ENCODE measurements around the gene TMEM272.

The TMEM272 gene, protein sequence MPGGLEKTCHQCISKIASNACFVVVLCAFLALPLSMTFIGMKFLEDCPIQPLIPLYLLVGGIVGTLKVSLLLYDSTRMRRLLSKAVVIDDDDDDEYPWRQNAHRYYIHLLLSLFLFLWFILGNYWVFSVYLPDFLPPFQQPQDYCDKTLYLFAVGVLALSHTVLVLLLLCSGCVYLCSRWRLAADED

DNA sequence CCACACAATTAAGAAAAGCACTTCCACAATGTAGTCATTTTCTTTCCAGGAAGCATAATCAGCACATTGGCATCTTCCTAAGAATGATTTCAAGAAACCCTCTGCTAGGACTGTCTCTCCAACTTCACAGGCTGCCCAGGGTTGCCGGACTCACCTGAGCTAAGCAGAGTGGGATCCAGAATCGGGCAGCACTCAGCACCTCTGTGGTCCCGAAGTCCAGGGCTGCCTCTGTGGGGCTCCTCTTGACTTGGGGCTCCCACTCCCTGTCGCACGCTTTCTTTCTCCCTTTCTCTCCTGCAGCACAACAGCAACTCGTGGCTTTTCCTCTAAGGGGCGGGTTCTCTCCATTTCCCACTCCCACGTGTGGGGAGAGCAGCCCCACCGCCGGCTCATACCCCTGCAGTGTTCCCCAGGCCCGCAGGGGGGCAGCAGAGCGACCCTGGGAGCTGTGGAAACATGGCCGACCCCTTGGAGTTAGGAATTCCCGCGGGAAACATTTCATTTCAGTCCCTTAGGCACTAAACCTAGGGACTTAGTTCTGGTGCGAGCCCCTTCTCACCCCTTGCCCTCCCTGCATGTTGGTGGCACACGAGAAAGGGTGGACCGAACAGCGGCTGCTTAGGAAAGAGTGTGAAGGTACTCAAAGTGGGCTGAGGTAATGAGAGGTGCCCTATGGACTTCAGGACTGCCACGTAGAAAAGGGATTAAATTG, at the start of gene TMEM272:
TSS of gene TMEM272 (minus strand) at position 316 of the 712 bp plus-strand sequence. CDS start 6,647 bp downstream, outside the sequence.
- Histone ChIP-seq H3K9ac (ENCODE audit: low read depth, low read length) (peak within 1 kb of the TSS; percentile 73), H3K36me3 (ENCODE audit: control insufficient read depth, insufficient read depth, low read length) (no peaks in the 10 kb centered on the region), H3K9me3 (ENCODE audit: control insufficient read depth, insufficient read depth, low read length) (no peaks in the 10 kb centered on the region), H3K27me3 (ENCODE audit: control insufficient read depth, insufficient read depth, low read length) (peaks cover 2% of the 10 kb centered on the region), H3K4me3 (ENCODE audit: low read depth, low read length) (peak within 1 kb of the TSS; percentile 41), H3K4me1 (ENCODE audit: control insufficient read depth, insufficient read depth, low read length) (peaks cover 6% of the 10 kb centered on the region)

- Histone ChIP-seq H3K36me3 (ENCODE audit: control insufficient read depth, insufficient read depth, low read length) (no peaks in the 10 kb centered on the region), H3K4me1 (ENCODE audit: control insufficient read depth, insufficient read depth, low read length) (no peaks in the 10 kb centered on the region), H3K9me3 (ENCODE audit: control insufficient read depth, insufficient read depth, low read length) (no peaks in the 10 kb centered on the region), H3K9ac (ENCODE audit: low read depth, low read length) (no peak overlapping the region), H3K27me3 (ENCODE audit: control insufficient read depth, insufficient read depth, low read length) (no peaks in the 10 kb centered on the region), H3K4me3 (ENCODE audit: low read depth, low read length) (no peak overlapping the region)
Measured at GRCh38 chr13:51894239-51894638, 49.3 kb upstream of the TMEM272 start.

- Histone ChIP-seq H3K4me3 (ENCODE audit: low read depth, low read length) (no peak overlapping the region), H3K9me3 (ENCODE audit: control insufficient read depth, insufficient read depth, low read length) (no peaks in the 10 kb centered on the region), H3K9ac (ENCODE audit: low read depth, low read length) (no peak overlapping the region), H3K36me3 (ENCODE audit: control insufficient read depth, insufficient read depth, low read length) (no peaks in the 10 kb centered on the region), H3K27me3 (ENCODE audit: control insufficient read depth, insufficient read depth, low read length) (no peaks in the 10 kb centered on the region), H3K4me1 (ENCODE audit: control insufficient read depth, insufficient read depth, low read length) (no peaks in the 10 kb centered on the region)
Measured at GRCh38 chr13:51892657-51893056, 47.7 kb upstream of the TMEM272 start.

GRCh38 chr13:51887468-51887867, 42.5 kb upstream of the TMEM272 start:
- no peaks in the 10 kb centered on the region for H3K36me3 ChIP-seq (ENCODE audit: control insufficient read depth, insufficient read depth, low read length)
- H3K9ac ChIP-seq (ENCODE audit: low read depth, low read length): no peak overlapping the region
- H3K9me3 ChIP-seq (ENCODE audit: control insufficient read depth, insufficient read depth, low read length): no peaks in the 10 kb centered on the region
- no peaks in the 10 kb centered on the region for H3K27me3 ChIP-seq (ENCODE audit: control insufficient read depth, insufficient read depth, low read length)
- no peak overlapping the region for H3K4me3 ChIP-seq (ENCODE audit: low read depth, low read length)
- no peaks in the 10 kb centered on the region for H3K4me1 ChIP-seq (ENCODE audit: control insufficient read depth, insufficient read depth, low read length)

- H3K36me3 ChIP-seq (ENCODE audit: control insufficient read depth, insufficient read depth, low read length): no peaks in the 10 kb centered on the region
- no peaks in the 10 kb centered on the region for H3K4me1 ChIP-seq (ENCODE audit: control insufficient read depth, insufficient read depth, low read length)
- no peak overlapping the region for H3K9ac ChIP-seq (ENCODE audit: low read depth, low read length)
Measured at GRCh38 chr13:51885651-51886050, 40.7 kb upstream of the TMEM272 start.

GRCh38 chr13:51883226-51883600, 38.2 kb upstream of the TMEM272 start:
- Histone ChIP-seq H3K4me3 (ENCODE audit: low read depth, low read length) (no peak overlapping the region), H3K9me3 (ENCODE audit: control insufficient read depth, insufficient read depth, low read length) (no peaks in the 10 kb centered on the region), H3K27me3 (ENCODE audit: control insufficient read depth, insufficient read depth, low read length) (no peaks in the 10 kb centered on the region), H3K9ac (ENCODE audit: low read depth, low read length) (no peak overlapping the region), H3K4me1 (ENCODE audit: control insufficient read depth, insufficient read depth, low read length) (no peaks in the 10 kb centered on the region), H3K36me3 (ENCODE audit: control insufficient read depth, insufficient read depth, low read length) (no peaks in the 10 kb centered on the region)

More at GRCh38 chr13:51885651-51886050, 40.7 kb upstream of the TMEM272 start:
- no peak overlapping the region for H3K4me3 ChIP-seq (ENCODE audit: low read depth, low read length)
- H3K27me3 ChIP-seq (ENCODE audit: control insufficient read depth, insufficient read depth, low read length): no peaks in the 10 kb centered on the region
- no peaks in the 10 kb centered on the region for H3K9me3 ChIP-seq (ENCODE audit: control insufficient read depth, insufficient read depth, low read length)

DNA sequence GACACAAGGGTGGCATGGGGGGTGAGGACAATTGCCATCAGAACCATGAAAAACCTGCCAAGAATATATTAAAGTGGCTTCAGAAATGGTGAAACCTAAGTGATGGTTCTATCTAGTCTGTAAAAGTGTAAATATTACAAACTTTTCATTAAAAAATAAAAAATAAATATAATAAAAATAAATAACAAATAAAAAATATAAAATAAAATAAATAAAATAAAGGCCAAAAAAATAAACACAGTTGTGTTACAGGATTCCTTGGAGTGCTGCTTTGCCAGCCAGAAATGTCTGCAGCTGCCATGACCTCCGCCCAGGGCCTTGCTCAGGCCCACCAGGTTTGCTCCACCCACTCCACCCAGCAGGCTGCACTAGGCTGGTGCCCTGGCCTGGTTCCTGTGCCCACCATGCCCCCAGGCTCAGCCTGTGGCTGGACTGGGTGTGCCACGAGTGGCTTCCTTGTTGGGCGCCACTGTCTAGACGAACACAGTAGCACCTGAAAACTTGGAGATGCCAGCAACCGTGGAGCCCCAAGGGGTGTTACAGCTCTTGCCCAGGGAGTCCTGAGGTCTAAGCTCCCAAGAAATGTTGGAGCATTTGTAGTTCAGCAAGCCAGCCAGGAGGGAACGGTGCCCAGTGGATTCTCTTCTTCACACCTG, 37.7 kb upstream of the TMEM272 start:
- Histone ChIP-seq H3K4me1 (ENCODE audit: control insufficient read depth, insufficient read depth, low read length) (no peaks in the 10 kb centered on the region), H3K9me3 (ENCODE audit: control insufficient read depth, insufficient read depth, low read length) (no peaks in the 10 kb centered on the region), H3K9ac (ENCODE audit: low read depth, low read length) (no peak overlapping the region), H3K27me3 (ENCODE audit: control insufficient read depth, insufficient read depth, low read length) (no peaks in the 10 kb centered on the region), H3K36me3 (ENCODE audit: control insufficient read depth, insufficient read depth, low read length) (no peaks in the 10 kb centered on the region), H3K4me3 (ENCODE audit: low read depth, low read length) (no peak overlapping the region)

DNA sequence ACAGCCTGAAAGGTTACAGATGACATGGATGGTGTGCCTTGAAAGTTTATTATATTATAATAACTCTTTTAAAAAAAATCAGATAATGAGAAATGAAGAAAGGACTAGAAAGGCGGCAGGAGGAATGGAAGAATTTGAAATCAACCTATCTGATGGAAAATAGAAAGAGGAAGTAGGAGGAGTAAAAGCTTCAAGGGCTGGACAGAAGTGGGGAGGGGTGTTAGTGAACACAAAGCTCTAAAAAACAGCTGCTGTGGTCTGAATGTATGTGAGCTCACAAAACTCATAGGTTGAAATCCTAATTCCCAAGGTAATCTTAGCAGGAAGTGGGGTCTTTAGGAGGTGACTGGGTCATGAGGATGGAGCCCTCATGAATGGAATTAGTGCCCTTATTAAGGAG, 36.3 kb upstream of the TMEM272 start:
- Histone ChIP-seq H3K4me3 (ENCODE audit: low read depth, low read length) (no peak overlapping the region), H3K27me3 (ENCODE audit: control insufficient read depth, insufficient read depth, low read length) (no peaks in the 10 kb centered on the region), H3K9ac (ENCODE audit: low read depth, low read length) (no peak overlapping the region), H3K9me3 (ENCODE audit: control insufficient read depth, insufficient read depth, low read length) (no peaks in the 10 kb centered on the region), H3K4me1 (ENCODE audit: control insufficient read depth, insufficient read depth, low read length) (no peaks in the 10 kb centered on the region), H3K36me3 (ENCODE audit: control insufficient read depth, insufficient read depth, low read length) (no peaks in the 10 kb centered on the region)

DNA sequence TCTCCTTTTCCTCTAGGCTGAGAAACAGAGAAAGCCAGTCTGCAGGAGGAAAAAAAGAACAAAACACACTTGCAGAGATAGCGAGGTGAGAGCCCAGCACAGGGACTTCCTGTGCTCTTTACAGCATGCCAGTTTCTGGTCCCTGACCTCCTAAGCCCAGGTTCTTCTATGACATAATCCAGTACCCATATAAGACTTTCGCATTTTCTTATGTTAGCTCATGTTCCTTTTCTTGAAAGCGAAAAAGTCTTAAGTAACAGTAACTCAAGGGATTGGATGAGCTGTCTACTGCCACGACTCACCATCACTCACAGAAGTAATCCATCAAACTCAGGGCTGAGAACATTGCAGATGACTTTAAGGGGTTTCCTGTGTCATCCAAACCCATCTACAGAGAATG, 34.2 kb upstream of the TMEM272 start:
- H3K9me3 ChIP-seq (ENCODE audit: control insufficient read depth, insufficient read depth, low read length): no peaks in the 10 kb centered on the region
- H3K4me3 ChIP-seq (ENCODE audit: low read depth, low read length): no peak overlapping the region
- H3K9ac ChIP-seq (ENCODE audit: low read depth, low read length): no peak overlapping the region
- no peaks in the 10 kb centered on the region for H3K27me3 ChIP-seq (ENCODE audit: control insufficient read depth, insufficient read depth, low read length)
- H3K36me3 ChIP-seq (ENCODE audit: control insufficient read depth, insufficient read depth, low read length): no peaks in the 10 kb centered on the region
- H3K4me1 ChIP-seq (ENCODE audit: control insufficient read depth, insufficient read depth, low read length): no peaks in the 10 kb centered on the region

- Histone ChIP-seq H3K36me3 (ENCODE audit: control insufficient read depth, insufficient read depth, low read length) (no peaks in the 10 kb centered on the region), H3K4me3 (ENCODE audit: low read depth, low read length) (no peak overlapping the region), H3K27me3 (ENCODE audit: control insufficient read depth, insufficient read depth, low read length) (no peaks in the 10 kb centered on the region), H3K4me1 (ENCODE audit: control insufficient read depth, insufficient read depth, low read length) (no peaks in the 10 kb centered on the region), H3K9me3 (ENCODE audit: control insufficient read depth, insufficient read depth, low read length) (no peaks in the 10 kb centered on the region), H3K9ac (ENCODE audit: low read depth, low read length) (no peak overlapping the region)
Measured at GRCh38 chr13:51874651-51875050, 29.7 kb upstream of the TMEM272 start.

DNA sequence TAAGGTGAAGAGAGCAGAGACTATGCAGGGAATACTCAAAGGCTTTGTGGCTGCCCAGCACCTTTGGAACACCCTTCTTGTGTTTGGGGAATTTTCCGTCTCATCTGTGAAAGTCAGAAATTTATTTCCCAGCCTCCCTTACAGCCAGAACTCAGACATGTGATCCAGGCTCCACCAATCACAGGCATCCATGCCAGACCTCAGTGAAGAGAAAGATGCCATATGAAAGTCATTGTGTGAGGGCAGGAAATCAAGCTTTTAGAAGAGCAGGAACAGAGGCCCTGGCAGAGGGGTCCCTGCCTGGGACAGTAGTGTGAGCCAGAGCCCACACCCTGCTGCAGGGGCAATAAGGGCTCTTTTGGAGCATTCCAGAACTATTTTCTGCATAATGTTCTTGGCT, 28.9 kb upstream of the TMEM272 start:
- no peak overlapping the region for H3K9ac ChIP-seq (ENCODE audit: low read depth, low read length)
- no peak overlapping the region for H3K4me3 ChIP-seq (ENCODE audit: low read depth, low read length)
- H3K9me3 ChIP-seq (ENCODE audit: control insufficient read depth, insufficient read depth, low read length): no peaks in the 10 kb centered on the region
- H3K4me1 ChIP-seq (ENCODE audit: control insufficient read depth, insufficient read depth, low read length): no peaks in the 10 kb centered on the region
- no peaks in the 10 kb centered on the region for H3K27me3 ChIP-seq (ENCODE audit: control insufficient read depth, insufficient read depth, low read length)
- H3K36me3 ChIP-seq (ENCODE audit: control insufficient read depth, insufficient read depth, low read length): no peaks in the 10 kb centered on the region
